Midbrain (tissue), 1 donor: Measurements from ENCODE around the gene DMC1.

Source experiments
- DNase-seq: peaks from one replicate; lab custom pipeline; 2025; lab: John Stamatoyannopoulos, UW

DMC1 gene

GRCh38 chr22:38469306-38469781 lies 100.6 kb downstream of the DMC1 start:
- DNase-seq = no peak
